HepG2 (cell line): ENCODE data around the gene ARL4D. TPM values are rescaled to one million over a fixed set of nuclear protein-coding genes. Genes with fewer than 3 reads are reported as not detected.

Experiments
- ATRX ChIP-seq: sonication (generic); formaldehyde crosslinking; IDR thresholded peaks from 2 replicates; pipeline ENCODE4 v1.4.0; 2020; ENCODE audit warnings: missing genetic modification reagents, borderline replicate concordance
- HDAC6 ChIP-seq: fragments of 200-600 bp; sonication (generic); IDR thresholded peaks from 2 replicates; pipeline ENCODE4 v1.7.0; 2017; ENCODE audit warnings: mild to moderate bottlenecking, antibody characterized with exemption, low read length, low read depth
- KAT8 ChIP-seq: IDR thresholded peaks from 2 replicates; pipeline ENCODE4 v1.6.1; 2016; ENCODE audit warnings: missing genetic modification reagents, missing compliant biosample characterization
- MYNN ChIP-seq: sonication (generic); formaldehyde crosslinking; IDR thresholded peaks from 2 replicates; pipeline ENCODE4 v1.4.0; 2020; ENCODE audit warnings: mild to moderate bottlenecking, low read depth, missing genetic modification reagents
- POLR2G ChIP-seq: fragments of 200-400 bp; formaldehyde crosslinking; IDR thresholded peaks from 2 replicates; pipeline ENCODE4 v1.6.1; 2018; ENCODE audit warnings: mild to moderate bottlenecking, low read depth, low read length, moderate library complexity
- XBP1 ChIP-seq: sonication (generic); formaldehyde crosslinking; IDR thresholded peaks from 2 replicates; pipeline ENCODE4 v1.5.0; 2020; ENCODE audit warnings: missing genetic modification reagents
- ZBTB40 ChIP-seq, 2 experiments: fragments of 450-650 bp in 1 of 2; sonication (generic) in 1 of 2; formaldehyde crosslinking in 1 of 2; IDR thresholded peaks; 2 replicates each; pipeline versions ENCODE4 v1.6.1 to v1.8.0; 2016 to 2022; ENCODE audit warnings: antibody characterized with exemption in 1 of 2, mild to moderate bottlenecking in 1 of 2, missing genetic modification reagents in 1 of 2
- ZNF205 ChIP-seq: IDR thresholded peaks from 2 replicates; pipeline ENCODE4 v1.6.1; 2018; ENCODE audit warnings: missing biosample characterization, missing genetic modification reagents
- ZNF224 ChIP-seq: sonication (generic); formaldehyde crosslinking; IDR thresholded peaks from 2 replicates; pipeline ENCODE4 v1.5.0; 2020; ENCODE audit warnings: mild to moderate bottlenecking, missing genetic modification reagents
- ZNF337 ChIP-seq: sonication (generic); formaldehyde crosslinking; IDR thresholded peaks from 2 replicates; pipeline ENCODE4 v1.5.1; 2020; ENCODE audit warnings: missing genetic modification reagents, low read depth, mild to moderate bottlenecking, borderline replicate concordance
- ZNF577 ChIP-seq: sonication (generic); formaldehyde crosslinking; IDR thresholded peaks from 2 replicates; pipeline ENCODE4 v1.4.0; 2020; ENCODE audit warnings: mild to moderate bottlenecking, low read depth, missing genetic modification reagents, borderline replicate concordance
- ZNF772 ChIP-seq: sonication (generic); formaldehyde crosslinking; IDR thresholded peaks from 2 replicates; pipeline ENCODE4 v1.5.0; 2020; ENCODE audit warnings: mild to moderate bottlenecking, missing genetic modification reagents
- ZNF784 ChIP-seq: sonication (generic); formaldehyde crosslinking; IDR thresholded peaks from 2 replicates; pipeline ENCODE4 v1.5.1; 2020; ENCODE audit warnings: missing genetic modification reagents, mild to moderate bottlenecking, borderline replicate concordance
- polyA plus RNA-seq, 8 experiments: library from polyadenylated mRNA; depleted of rRNA in 3 of 8; stranded (reverse) in 7 of 8; unstranded in 1 of 8; fragments of >200 nt; fragmentation: Illumina TruSeq in 4 of 8; extraction: Trizol in 4 of 8; gene quantifications; 2 replicates each; pipeline versions ENCODE4 v1.2.1 to v1.2.3, GENCODE V29; 2011 to 2016; ENCODE audit warnings: low read depth in 4 of 8, missing spikeins in 1 of 8, mixed read lengths in 1 of 8; ENCODE audit not compliant: insufficient read depth in 1 of 8
- total RNA-seq, 5 experiments: library from RNA; depleted of rRNA; stranded (reverse); fragments of >200 nt; fragmentation: Illumina TruSeq; extraction: Trizol; gene quantifications; 2 replicates each; pipeline ENCODE4 v1.2.3, GENCODE V29; 2016; ENCODE audit warnings: low read depth in 1 of 5
- TF ChIP-seq, protein P1 (sequence below), 2 experiments: sonication (generic) in 1 of 2; formaldehyde crosslinking in 1 of 2; IDR thresholded peaks; 2 replicates each; pipeline versions ENCODE4 v1.5.1 to v1.6.1; 2011 to 2020; ENCODE audit warnings: borderline replicate concordance in 1 of 2, low read depth in 1 of 2, low read length in 1 of 2, mild to moderate bottlenecking in 1 of 2, missing genetic modification reagents in 1 of 2, moderate library complexity in 1 of 2

The ARL4D gene
- total and polyA plus RNA-seq, 2 of the 13 experiments (the other 11 are each of a cell fraction or from before 2014, with no cell fraction given): 9.0 to 25.9 TPM

- TF ChIP-seq ZBTB40 (IDR thresholded peaks at IDR 0.05) (no peak), ZBTB40 (CRISPR knock-in tag; IDR thresholded peaks at IDR 0.05) (peak; percentile 70; the same call in 1 of the 2 replicates), ZNF772 (peak; percentile 89), ZNF577 (CRISPR knock-in tag) (peak; percentile 34; the same call in 1 of the 2 replicates), POLR2G (peak; percentile 100), ATRX (CRISPR knock-in tag) (no peak), MYNN (peak; percentile 71; the same call in 1 of the 2 replicates), ZNF205 (CRISPR knock-in tag) (peak; percentile 94; the same call in 1 of the 2 replicates), ZNF224 (CRISPR knock-in tag) (peak; percentile 85; the same call in 1 of the 2 replicates), ZNF784 (CRISPR knock-in tag) (peak; percentile 97), ZNF337 (CRISPR knock-in tag) (peak; percentile 91; the same call in 1 of the 2 replicates), XBP1 (CRISPR knock-in tag) (no peak), KAT8 (peak; percentile 91; the same call in 1 of the 2 replicates), HDAC6 (no peak)
- TF ChIP-seq, protein P1, sequence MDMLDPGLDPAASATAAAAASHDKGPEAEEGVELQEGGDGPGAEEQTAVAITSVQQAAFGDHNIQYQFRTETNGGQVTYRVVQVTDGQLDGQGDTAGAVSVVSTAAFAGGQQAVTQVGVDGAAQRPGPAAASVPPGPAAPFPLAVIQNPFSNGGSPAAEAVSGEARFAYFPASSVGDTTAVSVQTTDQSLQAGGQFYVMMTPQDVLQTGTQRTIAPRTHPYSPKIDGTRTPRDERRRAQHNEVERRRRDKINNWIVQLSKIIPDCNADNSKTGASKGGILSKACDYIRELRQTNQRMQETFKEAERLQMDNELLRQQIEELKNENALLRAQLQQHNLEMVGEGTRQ (IDR thresholded peaks at IDR 0.05; ENCODE audit: low read depth, low read length): peak; percentile 62
- TF ChIP-seq, protein P1 (CRISPR knock-in tag; IDR thresholded peaks at IDR 0.05; ENCODE audit: borderline replicate concordance): no peak; the same call in 1 of the 2 replicates
Measured at GRCh38 chr17:43360739-43361505, 37.9 kb upstream of the ARL4D start (continued).
